GM12874 (cell line): ENCODE results near the gene KMT2E.

Source experiments
- CTCF ChIP-seq: IDR thresholded peaks from 2 replicates; pipeline ENCODE4 v1.5.1; 2011; ENCODE audit warnings: low read depth, mild to moderate bottlenecking, control low read depth, low read length, moderate library complexity; ENCODE audit not compliant: insufficient read depth

KMT2E gene

GRCh38 chr7:105013221-105013815 lies 687 bp upstream of the KMT2E start:
- peak; percentile 56 for TF ChIP-seq CTCF

GRCh38 chr7:105014693-105015389 lies 836 bp downstream of the KMT2E start:
- no peak for TF ChIP-seq CTCF

- no peak for TF ChIP-seq CTCF
Measured at GRCh38 chr7:105015390-105015965, 1.5 kb downstream of the KMT2E start.

- no peak for TF ChIP-seq CTCF
Measured at GRCh38 chr7:105016068-105016708, 2.2 kb downstream of the KMT2E start.

- no peak for TF ChIP-seq CTCF
Measured at GRCh38 chr7:105016709-105017656, 3.0 kb downstream of the KMT2E start.

GRCh38 chr7:105017657-105018365 lies 3.8 kb downstream of the KMT2E start:
- TF ChIP-seq CTCF: no peak
